AG20443 (cell line): ENCODE results near the gene BABAM2.
A peak's percentile ranks its signal among the peaks of the same experiment; 100 is the strongest.

Experiments
- DNase-seq: peaks from one replicate; pipeline ENCODE4 v3.0.0; 2012; ENCODE audit warnings: low spot score, mixed read lengths

Gene BABAM2

DNA sequence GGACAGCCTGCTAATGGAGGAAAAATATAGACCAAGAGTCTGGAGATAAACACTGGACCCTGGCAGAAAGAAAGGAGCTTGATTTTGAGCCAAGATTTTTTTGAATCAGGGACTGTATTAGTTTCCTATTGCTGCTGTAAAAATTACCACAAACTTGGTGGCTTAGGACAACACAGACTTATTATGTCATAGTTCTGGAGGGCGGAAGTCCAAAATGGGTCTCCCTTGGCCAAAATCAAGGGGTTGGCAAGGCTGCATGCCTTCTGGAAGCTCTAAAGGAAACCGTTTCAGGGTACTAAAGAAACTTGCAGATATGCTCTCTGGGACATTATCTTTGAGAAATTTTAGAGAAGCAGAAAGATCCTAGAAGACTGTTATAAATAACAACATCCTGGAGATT, 140.1 kb downstream of the BABAM2 start:
- DNase-seq, result no peak

DNA sequence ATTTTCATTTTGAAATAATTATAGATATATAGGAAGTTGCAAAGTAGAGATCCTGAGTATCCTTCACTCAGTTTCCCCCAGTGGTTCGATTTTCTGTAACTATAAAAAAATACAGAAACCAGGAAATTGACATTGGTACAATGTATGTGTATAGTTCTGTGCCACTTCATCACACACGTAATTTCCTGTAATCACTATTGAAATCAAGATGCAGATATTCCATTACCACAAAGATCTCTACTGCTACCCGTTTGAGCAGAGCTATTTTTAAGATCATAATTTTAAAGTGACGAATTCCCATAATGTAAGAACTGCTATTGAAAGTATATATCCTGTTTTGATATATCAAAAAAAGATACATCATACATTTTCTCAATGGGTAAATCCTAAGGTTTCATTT, 142.3 kb downstream of the BABAM2 start:
- DNase-seq, result no peak

DNA sequence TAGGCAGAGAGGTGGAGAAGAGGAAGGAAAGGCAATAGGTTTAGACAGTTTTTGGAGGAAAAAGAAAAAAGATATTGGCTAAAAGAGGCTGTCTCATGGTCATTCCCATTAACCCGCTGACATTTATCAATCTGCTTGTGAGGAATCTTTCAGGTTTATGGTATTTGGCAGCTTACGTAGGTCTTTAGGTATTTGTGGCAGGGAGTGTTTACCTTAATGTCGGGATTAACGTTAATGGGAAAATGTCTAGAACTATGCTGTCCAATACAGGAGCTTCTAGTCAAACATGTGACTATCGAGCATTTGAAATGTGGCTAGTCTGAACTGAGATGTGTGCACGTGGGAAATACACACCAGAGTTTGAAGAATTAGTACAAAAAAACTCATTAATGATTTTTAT, 144.2 kb downstream of the BABAM2 start:
- DNase-seq, result no peak

DNA sequence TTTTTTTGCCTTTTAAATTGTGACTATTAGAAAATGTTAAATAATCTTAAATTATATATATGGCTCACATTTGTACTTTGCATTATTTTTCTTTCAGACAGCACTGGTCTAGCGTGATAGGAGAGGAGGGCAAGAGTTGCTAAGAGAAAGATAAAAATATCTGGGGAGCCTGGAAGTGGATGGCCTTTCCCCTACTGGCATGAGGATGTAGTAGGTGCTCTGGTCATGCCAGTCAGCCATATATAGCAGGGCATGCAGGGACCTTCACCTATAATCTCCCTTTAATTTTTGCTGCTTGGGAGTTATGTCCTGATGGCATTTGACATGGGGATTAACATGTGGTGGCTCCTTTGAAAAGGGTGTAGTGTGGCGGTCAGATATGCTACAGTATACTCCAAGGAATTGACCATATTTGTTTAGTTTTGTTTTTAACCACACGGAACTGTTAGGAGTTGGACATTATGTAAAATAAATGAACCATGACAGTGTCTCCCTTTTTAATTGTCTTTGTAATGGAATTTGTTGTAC, 144.7 kb downstream of the BABAM2 start:
- no peak for DNase-seq

DNA sequence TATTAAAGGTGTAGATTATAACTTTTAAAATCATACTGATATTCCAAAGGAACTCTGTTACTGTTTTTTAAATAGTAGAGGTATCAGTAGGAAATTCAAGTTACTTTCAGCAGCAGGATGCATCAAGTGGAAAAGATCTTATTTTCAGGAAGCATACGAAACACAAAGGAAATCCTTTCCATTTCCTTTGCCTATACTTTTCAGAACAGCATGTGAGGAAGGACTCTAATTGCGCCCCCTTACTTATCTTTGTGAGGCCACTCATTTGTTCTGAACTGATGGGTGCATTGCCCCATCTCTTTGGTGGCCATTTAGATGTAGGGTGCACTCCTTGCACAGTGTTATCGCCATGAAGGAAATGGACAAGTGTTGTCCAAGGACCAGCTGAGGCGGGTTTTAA, 145.3 kb downstream of the BABAM2 start:
- DNase-seq, result no peak

DNA sequence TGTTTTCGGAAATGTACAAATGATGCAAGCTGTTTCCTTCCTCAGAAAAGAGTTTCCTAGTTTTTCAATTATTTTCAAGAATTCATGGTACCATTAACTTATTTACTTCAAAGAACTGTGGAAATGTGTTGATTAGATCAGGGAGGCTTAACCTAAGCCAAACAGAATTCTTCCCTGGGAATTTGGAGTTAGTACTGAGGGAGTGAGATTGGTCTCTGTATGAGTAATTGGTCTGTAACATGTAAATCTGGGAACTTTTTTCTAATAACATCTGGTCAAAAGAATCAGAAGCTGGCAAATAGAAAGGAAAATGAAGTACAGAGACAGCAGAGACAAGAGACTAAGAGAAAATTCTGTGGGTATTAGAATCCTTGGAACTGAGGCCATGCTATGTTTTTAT, 145.8 kb downstream of the BABAM2 start:
- DNase-seq, result peak; percentile 13

DNA sequence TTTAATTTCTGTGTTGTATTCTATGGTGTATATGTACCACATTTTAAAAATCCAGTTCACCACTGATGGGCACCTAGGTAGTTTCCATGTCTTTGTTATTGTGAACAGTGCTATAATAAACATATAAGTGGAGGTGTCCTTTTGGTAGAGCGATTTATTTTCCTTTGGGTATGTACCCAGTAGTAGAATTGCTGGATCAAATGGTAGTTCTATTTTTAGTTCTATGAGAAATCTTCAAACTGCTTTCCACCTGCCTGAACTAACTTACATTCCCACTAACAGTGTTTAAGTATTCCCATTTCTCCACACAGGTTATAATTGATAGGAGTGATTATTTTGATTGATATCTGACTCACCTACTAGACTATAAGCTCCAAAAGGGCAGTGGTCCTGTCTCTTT, 148.2 kb downstream of the BABAM2 start:
- DNase-seq, result no peak

DNA sequence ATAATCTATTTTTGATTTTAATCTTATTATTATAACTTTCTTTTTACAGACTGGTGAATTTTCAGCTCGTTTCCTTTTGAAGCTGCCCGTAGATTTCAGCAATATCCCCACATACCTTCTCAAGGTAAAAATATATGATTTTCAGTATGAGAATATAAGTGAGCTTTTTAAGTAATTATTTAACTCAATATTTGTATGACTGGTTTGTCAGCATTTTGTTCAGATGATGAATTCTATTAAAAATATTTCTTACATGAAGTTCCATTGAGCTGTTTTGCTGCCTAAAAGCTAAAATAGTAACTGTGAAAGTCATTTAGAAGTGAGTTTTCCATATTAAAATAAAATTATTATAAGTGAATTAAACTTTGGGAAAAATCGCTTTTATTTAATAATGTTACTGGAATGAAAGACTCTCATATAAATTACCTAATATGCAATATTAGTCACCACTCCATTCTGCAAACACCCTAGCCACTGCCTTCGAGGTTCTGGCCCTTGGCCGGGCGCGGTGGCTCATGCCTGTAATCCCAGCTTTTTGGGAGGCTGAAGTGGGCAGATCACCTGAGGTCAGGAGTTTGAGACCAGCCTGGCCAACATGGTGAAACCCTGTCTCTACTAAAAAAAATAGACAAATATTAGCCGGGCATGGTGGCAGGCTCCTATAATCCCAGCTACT, 155.3 kb downstream of the BABAM2 start:
- no peak for DNase-seq

DNA sequence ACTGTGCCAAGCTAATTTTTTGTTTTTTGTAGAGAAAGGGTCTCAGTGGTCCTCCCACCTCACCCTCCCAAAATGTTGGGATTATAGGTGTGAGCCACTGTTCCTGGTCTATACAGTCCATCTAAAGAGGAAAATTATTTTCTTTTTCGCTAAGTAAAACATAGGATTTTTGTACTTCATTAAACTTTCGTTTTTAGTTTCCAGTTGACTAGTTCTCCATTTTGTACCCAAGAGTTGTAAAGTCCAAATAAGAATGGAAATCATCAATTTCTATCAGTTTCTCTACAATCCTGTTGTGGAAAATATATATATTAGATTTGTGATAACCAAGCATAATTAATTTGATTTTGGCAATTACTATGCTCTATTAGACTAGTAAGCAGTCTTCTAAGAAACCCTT, 156.4 kb downstream of the BABAM2 start:
- DNase-seq, result no peak

DNA sequence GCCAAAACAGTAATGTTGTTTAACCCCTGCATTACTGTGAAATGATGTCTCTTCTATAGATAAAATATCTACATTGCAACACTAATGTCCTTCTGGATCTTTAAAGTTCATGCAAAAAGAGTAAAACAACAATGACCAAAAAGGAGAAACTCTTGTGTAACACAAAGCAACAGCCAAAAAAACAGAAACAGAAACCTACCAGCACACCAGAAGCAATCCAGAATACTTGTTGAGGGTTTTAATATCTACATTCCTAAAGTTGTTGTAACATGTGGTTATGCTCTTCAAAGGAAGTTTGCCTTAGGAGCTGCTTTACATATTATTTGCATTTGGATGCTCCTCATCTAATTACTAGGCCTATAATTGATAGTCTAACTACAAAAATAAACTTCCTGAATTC, 157.2 kb downstream of the BABAM2 start:
- DNase-seq, result peak; percentile 64

DNA sequence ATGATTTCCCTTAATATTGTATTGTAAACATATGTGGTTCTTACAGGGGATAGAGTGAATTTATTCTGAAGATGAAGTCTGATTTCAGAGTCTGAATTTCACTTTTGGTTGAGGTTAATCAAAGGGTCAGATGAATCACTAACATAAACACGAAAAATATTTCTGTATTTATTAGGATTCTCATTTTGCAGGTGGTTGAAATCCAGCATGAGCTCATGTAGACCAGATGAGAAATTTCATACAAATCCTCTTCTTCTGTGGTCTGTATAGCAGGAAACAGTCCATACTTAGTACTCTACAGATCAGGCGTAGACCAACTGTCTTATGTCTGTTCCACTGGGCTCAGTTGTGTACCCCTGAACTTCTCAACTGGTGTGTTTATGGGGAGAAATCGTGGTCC, 157.8 kb downstream of the BABAM2 start:
- DNase-seq, result no peak

DNA sequence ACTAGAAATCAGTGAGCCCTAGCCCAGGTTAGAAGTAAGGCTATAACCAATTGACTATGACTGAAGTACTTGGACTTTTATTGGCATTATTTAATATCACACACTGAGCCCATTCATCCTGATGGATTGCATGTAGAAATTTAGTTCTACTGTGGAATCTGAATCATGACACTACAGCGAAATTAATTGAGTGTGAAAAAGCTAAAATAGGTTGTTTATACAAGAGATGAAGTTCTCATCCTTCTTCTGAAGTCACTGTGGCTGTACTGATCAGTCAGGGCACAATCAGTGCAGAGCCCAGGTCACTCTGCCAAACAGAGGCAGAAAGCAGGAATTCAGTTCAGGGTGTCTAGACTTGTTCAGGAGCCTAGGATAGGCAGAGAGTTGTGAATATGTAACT, 158.9 kb downstream of the BABAM2 start:
- DNase-seq, result no peak

DNA sequence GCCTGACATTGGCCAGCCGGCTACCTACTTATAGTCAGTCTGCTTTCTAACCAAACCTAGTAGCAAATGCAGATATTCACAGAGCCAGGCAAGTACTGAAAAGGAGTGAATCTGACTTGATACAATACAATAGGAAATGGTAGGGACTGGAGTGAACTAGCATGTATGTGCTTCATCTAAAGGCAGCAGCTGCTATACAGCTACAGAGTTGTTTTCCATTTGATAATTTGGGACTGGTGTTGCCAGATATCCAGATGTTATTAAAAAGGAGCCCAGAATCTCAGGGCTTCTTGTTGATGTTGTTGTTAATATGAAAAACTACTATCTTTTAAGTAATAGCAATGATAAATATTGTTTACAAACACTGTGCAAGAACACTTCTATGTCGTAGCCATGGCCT, 159.4 kb downstream of the BABAM2 start:
- no peak for DNase-seq

DNA sequence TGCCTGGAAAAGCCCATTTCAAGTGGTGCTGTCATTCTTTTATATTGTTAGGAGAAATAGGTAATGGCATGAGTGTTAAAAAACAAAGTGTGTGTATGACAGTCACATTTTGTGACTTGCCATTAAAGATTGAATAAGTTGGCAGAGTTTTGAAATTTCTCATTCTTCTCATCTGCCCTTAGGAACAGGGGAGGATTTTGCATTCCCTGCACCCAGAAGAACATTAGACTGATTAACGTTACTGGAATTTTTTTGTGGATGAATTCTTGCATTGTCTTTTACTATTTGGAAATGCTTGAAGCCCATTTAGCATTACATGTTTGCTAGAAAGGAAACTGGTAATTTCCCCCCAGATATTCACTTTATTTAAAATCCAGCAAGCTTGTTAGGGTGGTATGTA, 162.2 kb downstream of the BABAM2 start:
- DNase-seq, result peak; percentile 51

DNA sequence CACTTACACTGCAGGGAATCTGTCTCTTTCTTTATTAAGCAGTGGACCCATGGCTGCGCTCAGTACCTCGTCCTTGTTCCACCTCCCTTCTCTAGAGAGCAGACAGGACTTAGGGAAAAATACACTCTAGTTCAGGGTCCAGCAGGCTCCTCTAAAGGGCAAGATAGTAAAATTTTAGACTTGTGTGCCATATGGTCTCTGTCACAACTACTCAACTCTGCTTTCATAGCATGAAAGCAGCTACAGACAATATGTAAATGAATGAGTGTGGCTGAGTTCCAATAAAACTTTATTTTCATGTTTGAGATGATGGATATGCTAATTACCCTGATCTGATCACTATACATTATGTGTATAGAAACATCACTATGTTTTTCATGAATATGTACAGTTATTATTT, 163.1 kb downstream of the BABAM2 start:
- no peak for DNase-seq

DNA sequence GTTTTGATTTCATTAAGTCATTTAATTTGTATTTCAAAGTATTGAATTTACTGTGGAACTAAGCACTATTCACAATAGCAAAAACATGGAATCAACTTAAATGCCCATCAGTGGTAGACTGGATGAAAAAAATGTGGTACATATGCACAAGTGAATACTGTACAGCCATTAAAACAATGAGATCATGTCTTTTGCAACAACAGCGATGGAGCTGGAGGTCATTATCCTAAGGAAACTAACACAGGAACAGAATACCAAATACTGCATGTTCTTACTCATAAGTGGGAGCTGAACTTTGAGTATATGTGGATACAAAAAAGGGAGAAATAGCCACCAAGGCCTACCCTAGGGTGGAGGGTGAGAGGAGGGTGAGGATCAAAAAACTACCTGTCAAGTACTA, 164.4 kb downstream of the BABAM2 start:
- no peak for DNase-seq

DNA sequence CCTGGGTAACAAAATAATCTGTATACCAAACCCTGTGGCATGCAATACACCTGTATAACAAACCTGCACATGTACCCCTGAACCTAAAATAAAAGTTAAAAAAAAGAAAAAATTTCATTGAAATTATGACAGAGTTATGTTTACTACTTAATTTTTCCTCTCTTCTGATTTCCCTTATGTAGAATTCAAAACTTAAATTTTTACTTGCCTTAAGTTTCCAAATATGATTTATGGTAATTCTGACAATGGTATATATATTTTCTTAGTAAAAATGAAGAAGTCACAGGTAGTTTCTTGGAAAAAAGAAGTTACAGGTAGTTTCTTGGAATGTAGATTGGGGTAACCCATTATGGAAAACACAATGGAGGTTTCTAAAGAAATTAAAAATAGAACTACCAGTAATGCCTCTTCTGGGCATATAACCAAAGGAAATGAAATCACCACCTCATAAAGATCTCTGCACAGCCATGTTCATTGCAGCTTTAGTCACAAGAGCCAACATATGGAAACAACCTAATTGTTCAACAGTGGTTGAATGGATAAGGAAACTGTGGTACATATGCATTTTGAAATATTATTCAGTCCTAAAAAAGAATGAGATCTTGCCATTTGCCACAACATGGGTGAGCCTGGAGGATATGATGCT, 164.9 kb downstream of the BABAM2 start:
- DNase-seq, result no peak

DNA sequence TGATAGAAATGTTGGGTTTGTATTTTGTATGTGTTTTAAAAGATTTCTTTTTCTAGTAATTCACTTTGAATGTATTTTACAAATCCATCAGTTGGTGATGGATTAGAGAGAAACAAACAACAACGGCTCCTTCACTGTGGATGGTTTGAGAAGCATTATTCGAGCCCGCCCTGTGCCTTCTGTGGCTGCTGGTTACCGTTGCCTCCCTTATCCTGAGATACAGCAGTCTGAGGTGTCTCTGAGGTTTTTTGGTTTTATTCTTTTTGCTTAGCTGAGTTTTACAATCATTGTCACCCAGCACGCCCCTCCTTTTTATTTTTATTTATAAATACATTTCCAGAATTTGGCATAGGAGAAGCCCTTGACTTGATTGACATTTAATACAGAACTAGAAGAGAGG, 168.3 kb downstream of the BABAM2 start:
- DNase-seq, result no peak

DNA sequence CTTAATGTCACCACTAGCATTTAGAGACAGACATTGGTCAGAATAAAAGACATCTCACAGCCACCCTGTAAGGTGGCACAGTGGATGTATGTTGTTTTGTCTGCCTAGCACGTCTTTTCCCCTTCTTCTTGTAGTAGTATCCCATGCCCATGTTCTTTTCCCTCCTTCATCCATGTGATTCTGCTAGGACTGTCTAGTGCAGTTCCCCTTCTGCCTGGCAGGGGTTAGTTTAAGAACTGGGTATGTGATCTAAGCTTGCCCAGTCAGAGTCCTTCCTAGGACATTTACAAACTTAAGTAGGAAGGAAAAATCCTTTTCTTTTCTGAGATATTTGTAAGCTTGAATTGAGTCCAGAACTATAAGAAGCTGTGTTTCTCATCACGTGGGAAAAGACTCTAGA, 172.3 kb downstream of the BABAM2 start:
- no peak for DNase-seq

DNA sequence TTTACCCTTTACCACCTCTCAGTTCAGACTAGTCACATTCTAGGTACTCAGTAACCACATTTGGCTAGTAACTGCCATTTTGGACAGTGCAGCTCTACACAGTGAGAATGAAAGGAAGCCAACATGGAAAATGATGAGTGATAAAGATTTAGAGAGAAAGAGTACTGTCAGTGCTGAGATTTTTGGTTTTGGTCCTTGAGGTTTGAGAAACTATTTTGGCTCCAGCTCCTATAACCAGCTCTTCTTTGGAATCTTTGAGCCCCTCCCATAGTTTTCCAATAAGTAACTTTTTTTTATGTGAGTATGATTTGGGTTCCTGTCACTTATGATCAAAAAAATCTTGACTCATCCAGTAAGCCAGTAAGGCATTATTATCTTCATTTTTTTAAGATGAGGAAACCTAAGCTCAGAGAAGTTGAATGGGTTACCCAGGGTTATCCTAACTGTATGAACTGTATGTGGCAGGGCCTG, 173.0 kb downstream of the BABAM2 start:
- DNase-seq, result peak; percentile 30

DNA sequence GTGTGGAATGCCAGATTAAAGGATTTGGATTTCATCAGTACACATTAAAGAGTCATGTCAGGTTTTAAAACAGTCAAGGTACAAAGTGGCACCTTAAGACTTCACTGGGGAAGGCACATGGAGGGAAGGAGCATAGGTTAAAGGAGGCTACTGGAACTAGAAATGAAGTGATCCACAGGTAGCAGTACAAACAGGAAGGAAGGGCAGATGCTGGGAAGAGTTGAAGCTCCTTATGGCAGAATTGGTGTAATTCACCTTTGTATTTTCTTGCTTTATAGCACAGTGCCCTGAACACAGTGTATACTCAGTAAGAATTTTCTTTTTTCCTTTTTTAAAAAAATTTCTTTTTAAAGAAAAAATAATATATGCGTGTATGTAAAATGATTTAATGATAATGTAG, 177.1 kb downstream of the BABAM2 start:
- no peak for DNase-seq

DNA sequence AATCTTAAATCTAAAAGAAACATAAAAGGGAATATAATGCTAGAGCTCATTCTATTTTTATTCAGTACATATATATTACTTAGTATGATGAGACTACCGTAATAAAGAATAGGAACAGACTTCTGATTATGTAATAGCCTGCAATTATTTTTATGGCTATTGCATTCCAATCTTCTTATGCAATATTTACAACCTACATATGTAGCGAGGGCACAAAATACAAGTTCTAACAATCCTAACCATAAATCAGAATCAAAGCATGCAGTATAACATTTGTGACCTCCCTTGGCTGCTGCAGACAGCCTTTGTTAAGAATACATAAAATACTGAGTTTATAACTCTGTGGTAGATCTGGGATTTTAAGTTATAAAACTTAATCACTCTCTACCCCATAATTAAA, 177.6 kb downstream of the BABAM2 start:
- DNase-seq, result no peak

DNA sequence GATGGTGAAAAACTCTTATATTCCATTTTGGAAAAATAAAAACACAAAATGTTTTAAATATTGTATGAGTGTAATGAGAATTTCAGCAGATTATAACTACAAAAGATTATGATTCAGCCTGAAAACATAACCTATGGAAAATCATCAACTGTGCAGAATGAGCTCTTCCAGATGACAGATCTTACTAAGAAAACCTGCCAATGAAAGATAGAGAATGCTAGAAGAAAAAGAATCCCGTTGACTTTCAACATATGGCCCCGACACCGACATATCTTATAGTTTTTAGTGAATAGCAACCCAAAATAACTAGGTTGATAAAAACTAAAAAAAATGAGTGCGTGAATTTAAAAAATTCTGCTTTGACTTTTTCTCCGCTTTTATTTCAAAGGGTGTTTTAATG, 178.0 kb downstream of the BABAM2 start:
- no peak for DNase-seq

DNA sequence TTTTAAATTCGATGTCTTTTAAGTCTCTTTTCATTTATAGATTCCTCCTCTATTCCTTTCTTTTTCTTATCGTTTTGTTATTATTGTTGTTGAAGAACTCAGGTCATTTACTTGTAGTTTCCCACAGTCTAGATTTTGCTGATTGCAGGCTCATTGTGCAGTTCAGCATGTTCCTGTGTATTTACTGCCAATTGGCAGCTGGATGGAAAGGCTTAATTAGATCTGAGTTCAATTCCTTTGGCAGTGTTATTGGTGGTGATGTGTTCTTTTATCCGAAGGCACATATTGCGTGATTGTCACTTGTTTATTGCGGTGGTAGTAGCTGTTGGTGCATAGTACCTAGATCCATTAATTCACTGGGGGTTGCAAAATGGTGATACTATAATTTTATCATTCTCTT, 180.7 kb downstream of the BABAM2 start:
- DNase-seq, result no peak
